GM19328 (cell line): ENCODE results near the gene DMXL2.
"Not testable (repeated sequence)": the region's sequence is repeated elsewhere in the genome, so short reads cannot be mapped to it uniquely, and the experiment has no call there.

Source experiments
- ATAC-seq: cut with Tn5 transposase; IDR thresholded peaks from one replicate; pipeline ENCODE4 v1.9.1; 2021; ENCODE audit warnings: mild to moderate bottlenecking, moderate library complexity; ENCODE audit not compliant: unreplicated experiment

DMXL2 gene

GRCh38 chr15:51622604-51623370 lies at the start of gene DMXL2:
DMXL2 (minus strand) TSS chr15:51622771; CDS start chr15:51622545, 226 bp downstream.
- peak; percentile 35 for ATAC-seq

GRCh38 chr15:51672155-51672687 lies 49.6 kb upstream of the DMXL2 start:
- ATAC-seq, result no peak

GRCh38 chr15:51669381-51669780 lies 46.8 kb upstream of the DMXL2 start:
- no peak for ATAC-seq

GRCh38 chr15:51668446-51668845 lies 45.9 kb upstream of the DMXL2 start:
- ATAC-seq, result no peak

- ATAC-seq, result no peak
These were observed 44.9 kb upstream of the DMXL2 start for GRCh38 chr15:51667478-51667877.

GRCh38 chr15:51661072-51661471 lies 38.5 kb upstream of the DMXL2 start:
- no peak for ATAC-seq

- no peak for ATAC-seq
These were observed 36.1 kb upstream of the DMXL2 start for GRCh38 chr15:51658664-51659063.

GRCh38 chr15:51655401-51656057 lies 33.0 kb upstream of the DMXL2 start:
- ATAC-seq, result not testable (repeated sequence)

GRCh38 chr15:51652084-51652668 lies 29.6 kb upstream of the DMXL2 start:
- no peak for ATAC-seq

- no peak for ATAC-seq
These were observed 27.3 kb upstream of the DMXL2 start for GRCh38 chr15:51649659-51650521.

GRCh38 chr15:51648643-51649042 lies 26.1 kb upstream of the DMXL2 start:
- not testable (repeated sequence) for ATAC-seq

GRCh38 chr15:51648101-51648500 lies 25.5 kb upstream of the DMXL2 start:
- ATAC-seq, result not testable (repeated sequence)

- no peak for ATAC-seq
These were observed 24.6 kb upstream of the DMXL2 start for GRCh38 chr15:51647128-51647562.

GRCh38 chr15:51642696-51643095 lies 20.1 kb upstream of the DMXL2 start:
- no peak for ATAC-seq

GRCh38 chr15:51641490-51642130 lies 19.0 kb upstream of the DMXL2 start:
- no peak for ATAC-seq

- no peak for ATAC-seq
These were observed 12.1 kb upstream of the DMXL2 start for GRCh38 chr15:51634591-51635198.

GRCh38 chr15:51629612-51630011 lies 7.0 kb upstream of the DMXL2 start:
- no peak for ATAC-seq

GRCh38 chr15:51625236-51625635 lies 2.7 kb upstream of the DMXL2 start:
- no peak for ATAC-seq

GRCh38 chr15:51624022-51624421 lies 1.5 kb upstream of the DMXL2 start:
- ATAC-seq, result no peak
